Stomach (tissue), 9 donors: ENCODE data around the gene PCBP3. TPM values are rescaled to one million over a fixed set of nuclear protein-coding genes. Genes with fewer than 3 reads are reported as not detected.

Experiments
- DNase-seq, 2 donors: peaks; one replicate each; pipeline versions ENCODE4 v3.0.0 to v3.0.0-alpha.2; 2013 to 2019
- H3K27ac ChIP-seq, 5 donors: fragments of 200-600 bp in 4 of 5; sonication (generic) in 4 of 5; one replicate each; pipeline ENCODE4 v1.5.1; 2013 to 2019; ENCODE audit warnings: mild to moderate bottlenecking in 1 of 5, moderate library complexity in 1 of 5
- H3K27me3 ChIP-seq, 3 donors: fragments of 200-600 bp; sonication (generic); one replicate each; pipeline ENCODE4 v1.5.1; 2017 to 2019; ENCODE audit warnings: mixed run types in 1 of 3
- H3K36me3 ChIP-seq, 4 donors: fragments of 200-600 bp; sonication (generic); 1 replicate in 3 of 4; 2 replicates in 1 of 4; pipeline ENCODE4 v1.5.1; 2016 to 2019
- H3K4me1 ChIP-seq, 4 donors: fragments of 200-600 bp; sonication (generic); one replicate each; pipeline ENCODE4 v1.5.1; 2016 to 2019
- H3K4me3 ChIP-seq, 4 donors: fragments of 200-600 bp; sonication (generic) in 3 of 4; one replicate each; pipeline ENCODE4 v1.5.1; 2016 to 2019; ENCODE audit warnings: mild to moderate bottlenecking in 1 of 4
- H3K9me3 ChIP-seq, 4 donors: fragments of 200-600 bp; sonication (generic); one replicate each; pipeline ENCODE4 v1.5.1; 2016 to 2019
- EP300 ChIP-seq: sonication (generic); formaldehyde crosslinking; IDR thresholded peaks from one replicate; pipeline ENCODE4 v1.6.1; 2017; ENCODE audit warnings: antibody characterized with exemption
- POLR2A ChIP-seq, 4 donors: fragments of 450-650 bp; IDR thresholded peaks; one replicate each; pipeline ENCODE4 v1.6.1; 2016; ENCODE audit warnings: antibody characterized with exemption in 4 of 4, control low read depth in 2 of 4, mild to moderate bottlenecking in 1 of 4, moderate library complexity in 1 of 4
- POLR2AphosphoS5 ChIP-seq, 3 donors: sonication (generic); formaldehyde crosslinking; IDR thresholded peaks; one replicate each; pipeline ENCODE4 v1.6.1; 2016; ENCODE audit warnings: antibody characterized with exemption in 3 of 3
- WGBS, 5 donors: extraction: QIAGEN DNeasy Blood & Tissue Kit in 3 of 5; methylation state at CpG; one replicate each; pipeline versions ENCODE4 v1.1.5 to v1.1.7; 2013 to 2018; 5-methylcytosine and 5-hydroxymethylcytosine counted together
- intact Hi-C: fragments of 100-400 bp; cut with DNase I; formaldehyde crosslinking; loops from one replicate; pipeline ENCODE4 v1.15.1; 2023; ENCODE audit warnings: low total_unique reads
- polyA plus RNA-seq, 3 donors: library from polyadenylated mRNA; stranded (reverse); fragments of 200-250 nt; gene quantifications; one replicate each; pipeline ENCODE4 v1.2.3, GENCODE V29; 2013
- total RNA-seq, 5 donors: library from RNA; depleted of rRNA; stranded (reverse); fragments of >200 nt; gene quantifications; one replicate each; pipeline versions ENCODE4 v1.1.0 to v1.2.3, GENCODE V29; 2014 to 2016
- TF ChIP-seq, protein P1 (sequence below), 7 experiments: fragments of 450-650 bp in 4 of 7; fragments of 200-600 bp in 3 of 7; sonication (generic) in 3 of 7; IDR thresholded peaks; one replicate each; pipeline ENCODE4 v1.5.1; 2016 to 2019; ENCODE audit warnings: antibody characterized with exemption in 7 of 7, control low read depth in 2 of 7, mild to moderate bottlenecking in 1 of 7
- donor health status: healthy with polysubstance abuse.
- donor health status: Bipolar disorder and iron deficiency.
- donor health status: healthy.

PCBP3 gene
- total and polyA plus RNA-seq, 8 donors = 1.8 to 10.9 (median 3.3) TPM; not detected in 3

DNA sequence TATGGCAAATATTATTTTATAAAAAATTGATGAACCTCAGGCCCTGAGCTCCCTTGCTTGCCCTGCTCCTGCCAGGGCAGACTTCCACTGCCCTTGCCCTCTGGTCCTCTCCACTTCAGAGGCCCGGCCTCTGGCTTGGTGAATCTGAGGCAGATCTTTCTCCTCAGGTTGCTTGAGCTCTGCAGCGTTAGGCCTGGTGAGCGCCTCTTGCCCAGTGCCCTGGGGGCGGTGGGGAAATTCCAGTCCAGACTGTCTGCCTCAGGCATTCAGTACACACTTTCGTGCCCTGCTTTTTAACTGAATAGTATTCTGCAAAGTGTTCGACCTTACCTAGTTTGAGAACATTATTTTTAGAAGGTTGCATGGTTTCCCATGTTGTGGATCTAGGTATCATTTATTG, 98.2 kb downstream of the PCBP3 start:
- DNase-seq = no peak
- Histone ChIP-seq H3K27ac (no peak overlapping the region), H3K27me3 (no peaks in the 10 kb centered on the region), H3K36me3 (no peaks in the 10 kb centered on the region), H3K4me3 (no peak overlapping the region), H3K4me1 (no peaks in the 10 kb centered on the region), H3K9me3 (no peaks in the 10 kb centered on the region)
- intact Hi-C loops = no loop called here
- 68 to 78% (median 73%) methylated on average over 6 of the region's 6 CpGs for WGBS, 5 donors
- TF ChIP-seq POLR2A (IDR thresholded peaks at IDR 0.05) (no peak), EP300 (no peak), POLR2AphosphoS5 (IDR thresholded peaks at IDR 0.05) (no peak)
- TF ChIP-seq, protein P1, sequence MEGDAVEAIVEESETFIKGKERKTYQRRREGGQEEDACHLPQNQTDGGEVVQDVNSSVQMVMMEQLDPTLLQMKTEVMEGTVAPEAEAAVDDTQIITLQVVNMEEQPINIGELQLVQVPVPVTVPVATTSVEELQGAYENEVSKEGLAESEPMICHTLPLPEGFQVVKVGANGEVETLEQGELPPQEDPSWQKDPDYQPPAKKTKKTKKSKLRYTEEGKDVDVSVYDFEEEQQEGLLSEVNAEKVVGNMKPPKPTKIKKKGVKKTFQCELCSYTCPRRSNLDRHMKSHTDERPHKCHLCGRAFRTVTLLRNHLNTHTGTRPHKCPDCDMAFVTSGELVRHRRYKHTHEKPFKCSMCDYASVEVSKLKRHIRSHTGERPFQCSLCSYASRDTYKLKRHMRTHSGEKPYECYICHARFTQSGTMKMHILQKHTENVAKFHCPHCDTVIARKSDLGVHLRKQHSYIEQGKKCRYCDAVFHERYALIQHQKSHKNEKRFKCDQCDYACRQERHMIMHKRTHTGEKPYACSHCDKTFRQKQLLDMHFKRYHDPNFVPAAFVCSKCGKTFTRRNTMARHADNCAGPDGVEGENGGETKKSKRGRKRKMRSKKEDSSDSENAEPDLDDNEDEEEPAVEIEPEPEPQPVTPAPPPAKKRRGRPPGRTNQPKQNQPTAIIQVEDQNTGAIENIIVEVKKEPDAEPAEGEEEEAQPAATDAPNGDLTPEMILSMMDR (IDR thresholded peaks at IDR 0.05) = no peak

DNA sequence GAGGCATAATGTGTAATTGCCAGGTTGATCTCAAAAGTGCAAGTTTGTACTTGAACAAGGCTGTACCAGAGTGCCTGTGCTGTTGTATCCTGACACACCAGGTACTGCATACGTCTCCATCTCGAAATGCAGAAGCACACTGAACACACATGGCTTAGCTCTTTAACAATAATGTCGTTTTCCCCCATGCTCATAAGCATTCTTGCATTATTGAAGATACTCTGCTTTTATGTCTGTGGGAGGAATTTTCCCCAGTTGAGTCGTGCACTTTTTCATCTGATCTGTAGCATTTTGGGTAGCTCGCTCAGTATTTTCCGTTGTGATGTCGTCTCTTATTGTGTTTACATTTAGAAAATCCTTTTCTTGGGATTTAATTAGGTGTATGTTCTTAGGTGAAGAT, 98.7 kb downstream of the PCBP3 start:
- no peak overlapping the region for H3K27ac ChIP-seq
- no peaks in the 10 kb centered on the region for H3K9me3 ChIP-seq
- no peak overlapping the region for H3K4me3 ChIP-seq
- TF ChIP-seq, protein P1 (IDR thresholded peaks at IDR 0.05) = no peak
- TF ChIP-seq POLR2A (IDR thresholded peaks at IDR 0.05) (no peak), EP300 (no peak), POLR2AphosphoS5 (IDR thresholded peaks at IDR 0.05) (no peak)
- DNase-seq = no peak
- no peaks in the 10 kb centered on the region for H3K27me3 ChIP-seq
- H3K36me3 ChIP-seq = no peaks in the 10 kb centered on the region
- WGBS, 5 donors = 74 to 82% (median 79%) methylated on average over 7 of the region's 7 CpGs
- intact Hi-C loops = no loop called here
- no peaks in the 10 kb centered on the region for H3K4me1 ChIP-seq

- no peaks in the 10 kb centered on the region for H3K36me3 ChIP-seq
- H3K27ac ChIP-seq = no peak overlapping the region
- no peak for TF ChIP-seq EP300
- TF ChIP-seq POLR2AphosphoS5 (IDR thresholded peaks at IDR 0.05) = no peak
- TF ChIP-seq, protein P1 (IDR thresholded peaks at IDR 0.05) = no peak
- TF ChIP-seq POLR2A (IDR thresholded peaks at IDR 0.05) = no peak
- intact Hi-C loops = no loop called here
- H3K27me3 ChIP-seq = no peaks in the 10 kb centered on the region
- no peaks in the 10 kb centered on the region for H3K4me1 ChIP-seq
- 70 to 84% (median 81%) methylated on average over 7 of the region's 7 CpGs for WGBS, 5 donors
- peak in 1 of 2 donors; percentile 36 for DNase-seq
- H3K9me3 ChIP-seq = no peaks in the 10 kb centered on the region
- no peak overlapping the region for H3K4me3 ChIP-seq
These were observed 101.7 kb downstream of the PCBP3 start for GRCh38 chr21:45745256-45745655.

GRCh38 chr21:45747233-45747766, 103.8 kb downstream of the PCBP3 start:
- no peak overlapping the region for H3K4me3 ChIP-seq
- H3K9me3 ChIP-seq = no peaks in the 10 kb centered on the region
- no peak for TF ChIP-seq EP300
- no peak for TF ChIP-seq POLR2AphosphoS5 (IDR thresholded peaks at IDR 0.05)
- no peak for TF ChIP-seq POLR2A (IDR thresholded peaks at IDR 0.05)
- TF ChIP-seq, protein P1 (IDR thresholded peaks at IDR 0.05) = no peak
- H3K4me1 ChIP-seq = no peaks in the 10 kb centered on the region
- WGBS, 5 donors = 75 to 90% (median 84%) methylated on average over 14 of the region's 14 CpGs
- H3K27ac ChIP-seq = no peak overlapping the region
- intact Hi-C loops = no loop called here
- H3K36me3 ChIP-seq = no peaks in the 10 kb centered on the region
- DNase-seq = no peak
- no peaks in the 10 kb centered on the region for H3K27me3 ChIP-seq
